ENCODE data around the gene LRMDA. TPM values are rescaled to one million over a fixed set of nuclear protein-coding genes. Genes with fewer than 3 reads are reported as not detected.

The LRMDA gene
- total and polyA plus RNA-seq, 2 of the 4 experiments (the other 2 are of a cell fraction): 0.07 TPM; not detected in 1

DNA sequence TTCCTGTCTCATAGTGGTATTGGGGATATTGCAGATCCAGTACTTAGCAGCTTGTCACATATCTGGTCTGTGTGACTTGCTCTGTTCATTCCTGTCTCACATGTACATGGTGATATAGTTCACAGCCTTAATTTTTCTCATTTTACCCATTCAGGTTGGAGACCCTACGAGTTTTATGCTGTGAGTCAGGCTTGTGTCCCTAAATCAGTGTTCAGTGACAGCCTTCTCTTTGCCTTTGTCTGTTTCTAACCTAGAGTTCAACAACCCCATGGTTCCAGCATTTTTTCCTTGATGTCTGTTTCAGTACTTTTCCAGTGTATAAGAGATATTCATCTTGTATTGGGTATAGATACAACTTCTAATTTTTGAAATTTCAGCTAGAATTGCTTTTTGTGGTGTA lies 1016.2 kb downstream of the LRMDA start (continued):
- TF ChIP-seq, protein P1, sequence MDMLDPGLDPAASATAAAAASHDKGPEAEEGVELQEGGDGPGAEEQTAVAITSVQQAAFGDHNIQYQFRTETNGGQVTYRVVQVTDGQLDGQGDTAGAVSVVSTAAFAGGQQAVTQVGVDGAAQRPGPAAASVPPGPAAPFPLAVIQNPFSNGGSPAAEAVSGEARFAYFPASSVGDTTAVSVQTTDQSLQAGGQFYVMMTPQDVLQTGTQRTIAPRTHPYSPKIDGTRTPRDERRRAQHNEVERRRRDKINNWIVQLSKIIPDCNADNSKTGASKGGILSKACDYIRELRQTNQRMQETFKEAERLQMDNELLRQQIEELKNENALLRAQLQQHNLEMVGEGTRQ (IDR thresholded peaks at IDR 0.05; ENCODE audit: low read depth, low read length): no peak
- no peak for TF ChIP-seq SMC3 (IDR thresholded peaks at IDR 0.05; ENCODE audit: low read depth, low read length)

DNA sequence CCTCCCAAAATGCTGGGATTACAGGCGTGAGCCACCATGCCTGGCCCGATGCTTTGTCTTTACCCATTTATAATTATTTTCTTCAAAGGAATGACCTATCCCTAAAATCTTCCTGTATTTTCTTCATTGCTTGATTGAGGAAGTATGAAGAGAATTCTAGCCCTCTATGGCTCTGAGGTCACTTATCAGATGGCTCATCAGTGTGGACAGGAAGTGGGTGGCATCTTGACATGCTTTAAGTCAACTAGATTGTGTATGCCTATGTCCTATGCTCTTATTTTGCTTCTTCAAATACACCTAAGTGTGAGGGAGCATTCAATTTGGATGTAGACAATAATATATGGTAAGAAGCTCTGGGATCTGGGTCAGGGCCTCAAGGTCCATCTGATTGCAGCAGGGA lies 1020.5 kb downstream of the LRMDA start:
- no peaks in the 10 kb centered on the region for H3K36me3 ChIP-seq (ENCODE audit: control insufficient read depth, insufficient read depth, low read length)
- no peak overlapping the region for H2AFZ ChIP-seq (replicated peaks; ENCODE audit: low read length, poor library complexity)
- H2AK9ac ChIP-seq (replicated peaks; ENCODE audit: low read depth, low read length, poor library complexity): no peak overlapping the region
- no peak overlapping the region for H3K4ac ChIP-seq (ENCODE audit: low read depth, low read length)
- no peak overlapping the region for H3K14ac ChIP-seq (replicated peaks; ENCODE audit: low read depth, low read length)
- no peak overlapping the region for H4K8ac ChIP-seq (ENCODE audit: low read depth in 2 of 2, low read length in 2 of 2)
- H4K20me1 ChIP-seq (ENCODE audit: insufficient read depth, low read length): no peaks in the 10 kb centered on the region
- H2BK5ac ChIP-seq (ENCODE audit: low read depth, low read length, poor library complexity, severe bottlenecking): no peak overlapping the region
- H2BK15ac ChIP-seq (ENCODE audit: low read depth, low read length): no peak overlapping the region
- H2BK120ac ChIP-seq (ENCODE audit: low read depth, low read length): no peak overlapping the region
- no peak overlapping the region for H4K91ac ChIP-seq (ENCODE audit: insufficient read depth, low read depth, low read length)
- in situ Hi-C loops (cut with MboI; ENCODE audit: low sequenced_read_pairs) (no loop called here), intact Hi-C loops (cut with micrococcal nuclease) (no loop called here), dilution Hi-C loops (cut with HindIII; ENCODE audit: low sequenced_read_pairs, unreplicated experiment) (no loop called here)
- H3K9me3 ChIP-seq (ENCODE audit: control insufficient read depth, insufficient read depth, low read length): no peaks in the 10 kb centered on the region
- no peak overlapping the region for H3K18ac ChIP-seq (ENCODE audit: low read depth, low read length)
- no peaks in the 10 kb centered on the region for H3K9me1 ChIP-seq (ENCODE audit: insufficient read depth, low read length)
- H3K4me3 ChIP-seq (ENCODE audit: insufficient read depth, low read depth, low read length): no peak overlapping the region
- no peaks in the 10 kb centered on the region for H3K79me1 ChIP-seq (ENCODE audit: low read depth in 1 of 2, low read length in 2 of 2)
- no peak overlapping the region for H2AK5ac ChIP-seq (ENCODE audit: low read depth, low read length)
- no peak overlapping the region for H3K56ac ChIP-seq (ENCODE audit: extremely low read depth, insufficient read depth, low read length)
- no peaks in the 10 kb centered on the region for H3K27me3 ChIP-seq (ENCODE audit: control insufficient read depth, insufficient read depth, low read length)
- no peak overlapping the region for H2BK20ac ChIP-seq (ENCODE audit: low read depth, low read length)
- H3K9ac ChIP-seq (ENCODE audit: low read depth, low read length): no peak overlapping the region
- no peaks in the 10 kb centered on the region for H3K4me1 ChIP-seq (ENCODE audit: control insufficient read depth, insufficient read depth, low read length)
- no TSS peak for BruUV-seq (replicated peaks)
- H3K23ac ChIP-seq (ENCODE audit: low read depth, low read length): no peak overlapping the region
- CTCF ChIA-PET: no interaction called here
- POLR2A ChIA-PET (ENCODE audit: unreplicated experiment): no interaction called here
- no peak for ATAC-seq (ENCODE audit: low read depth)
- DNase-seq: no peak
- no peak overlapping the region for H3K4me2 ChIP-seq (ENCODE audit: low read depth, low read length)
- WGBS, 2 experiments (ENCODE audit: extremely low coverage in 2 of 2, insufficient read length in 1 of 2): no CpG with 5 or more reads among the region's 2 CpGs
- H4K5ac ChIP-seq (ENCODE audit: low read depth, low read length): no peak overlapping the region
- no peak overlapping the region for H3K27ac ChIP-seq (ENCODE audit: insufficient read depth, low read length)
- TF ChIP-seq MAFK (IDR thresholded peaks at IDR 0.05; ENCODE audit: low read depth, low read length) (no peak), FOS (IDR thresholded peaks at IDR 0.05; ENCODE audit: low read depth, low read length) (no peak), RCOR1 (IDR thresholded peaks at IDR 0.05; ENCODE audit: insufficient replicate concordance, low read length) (no peak), POLR2A (IDR thresholded peaks at IDR 0.05; ENCODE audit: low read depth, low read length) (no peak), BHLHE40 (IDR thresholded peaks at IDR 0.05; ENCODE audit: low read depth, low read length) (no peak), RAD21 (IDR thresholded peaks at IDR 0.05; ENCODE audit: low read length) (no peak), CHD1 (IDR thresholded peaks at IDR 0.05; ENCODE audit: low read depth, low read length) (no peak), MAZ (IDR thresholded peaks at IDR 0.05; ENCODE audit: borderline replicate concordance, low read depth, low read length) (no peak), CEBPB (IDR thresholded peaks at IDR 0.05; ENCODE audit: low read depth, low read length) (no peak), NFE2L2 (IDR thresholded peaks at IDR 0.05; ENCODE audit: low read depth, low read length) (no peak)
- TF ChIP-seq, protein P2, sequence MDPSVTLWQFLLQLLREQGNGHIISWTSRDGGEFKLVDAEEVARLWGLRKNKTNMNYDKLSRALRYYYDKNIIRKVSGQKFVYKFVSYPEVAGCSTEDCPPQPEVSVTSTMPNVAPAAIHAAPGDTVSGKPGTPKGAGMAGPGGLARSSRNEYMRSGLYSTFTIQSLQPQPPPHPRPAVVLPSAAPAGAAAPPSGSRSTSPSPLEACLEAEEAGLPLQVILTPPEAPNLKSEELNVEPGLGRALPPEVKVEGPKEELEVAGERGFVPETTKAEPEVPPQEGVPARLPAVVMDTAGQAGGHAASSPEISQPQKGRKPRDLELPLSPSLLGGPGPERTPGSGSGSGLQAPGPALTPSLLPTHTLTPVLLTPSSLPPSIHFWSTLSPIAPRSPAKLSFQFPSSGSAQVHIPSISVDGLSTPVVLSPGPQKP (IDR thresholded peaks at IDR 0.05; ENCODE audit: borderline replicate concordance, low read depth, low read length): no peak
- TF ChIP-seq, protein P3, sequence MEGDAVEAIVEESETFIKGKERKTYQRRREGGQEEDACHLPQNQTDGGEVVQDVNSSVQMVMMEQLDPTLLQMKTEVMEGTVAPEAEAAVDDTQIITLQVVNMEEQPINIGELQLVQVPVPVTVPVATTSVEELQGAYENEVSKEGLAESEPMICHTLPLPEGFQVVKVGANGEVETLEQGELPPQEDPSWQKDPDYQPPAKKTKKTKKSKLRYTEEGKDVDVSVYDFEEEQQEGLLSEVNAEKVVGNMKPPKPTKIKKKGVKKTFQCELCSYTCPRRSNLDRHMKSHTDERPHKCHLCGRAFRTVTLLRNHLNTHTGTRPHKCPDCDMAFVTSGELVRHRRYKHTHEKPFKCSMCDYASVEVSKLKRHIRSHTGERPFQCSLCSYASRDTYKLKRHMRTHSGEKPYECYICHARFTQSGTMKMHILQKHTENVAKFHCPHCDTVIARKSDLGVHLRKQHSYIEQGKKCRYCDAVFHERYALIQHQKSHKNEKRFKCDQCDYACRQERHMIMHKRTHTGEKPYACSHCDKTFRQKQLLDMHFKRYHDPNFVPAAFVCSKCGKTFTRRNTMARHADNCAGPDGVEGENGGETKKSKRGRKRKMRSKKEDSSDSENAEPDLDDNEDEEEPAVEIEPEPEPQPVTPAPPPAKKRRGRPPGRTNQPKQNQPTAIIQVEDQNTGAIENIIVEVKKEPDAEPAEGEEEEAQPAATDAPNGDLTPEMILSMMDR (conservative IDR thresholded peaks at IDR 0.05; ENCODE audit: low read depth, low read length): no peak
- TF ChIP-seq, protein P1 (IDR thresholded peaks at IDR 0.05; ENCODE audit: low read depth, low read length): no peak

Data from IMR-90 (cell line).